Gastrocnemius medialis (tissue), 4 donors: ENCODE data around the gene SRRM2. TPM values are rescaled to one million over a fixed set of nuclear protein-coding genes. Genes with fewer than 3 reads are reported as not detected.

ENCODE experiments used
- ATAC-seq, 2 donors: fragments of 150-250 bp; one replicate each; pipeline ENCODE4 v1.9.1; 2016
- DNase-seq, 2 donors: peaks; one replicate each; pipeline ENCODE4 v3.0.0-alpha.2; 2019
- H3K27ac ChIP-seq, 4 donors: fragments of 200-600 bp; sonication (generic); 1 replicate in 1 of 4; 2 replicates in 3 of 4; pipeline ENCODE4 v1.5.1; 2016 to 2018; ENCODE audit warnings: mild to moderate bottlenecking in 2 of 4, moderate library complexity in 1 of 4
- H3K27me3 ChIP-seq, 3 donors: fragments of 200-600 bp; sonication (generic) in 2 of 3; 1 replicate in 1 of 3; 2 replicates in 2 of 3; pipeline versions ENCODE4 v1.5.1 to v1.6.0; 2016 to 2019; ENCODE audit warnings: mild to moderate bottlenecking in 1 of 3, moderate library complexity in 1 of 3
- H3K36me3 ChIP-seq, 2 donors: fragments of 200-600 bp; sonication (generic) in 1 of 2; one replicate each; pipeline ENCODE4 v1.5.1; 2017 to 2018
- H3K4me1 ChIP-seq, 2 donors: fragments of 200-600 bp; sonication (generic) in 1 of 2; one replicate each; pipeline ENCODE4 v1.5.1; 2016 to 2017; ENCODE audit warnings: mild to moderate bottlenecking in 2 of 2
- H3K4me3 ChIP-seq, 4 donors: fragments of 200-600 bp; sonication (generic) in 3 of 4; 1 replicate in 1 of 4; 2 replicates in 3 of 4; pipeline ENCODE4 v1.5.1; 2016 to 2019; ENCODE audit warnings: mild to moderate bottlenecking in 2 of 4
- H3K9me3 ChIP-seq, 3 donors: fragments of 200-600 bp; sonication (generic) in 2 of 3; 1 replicate in 1 of 3; 2 replicates in 2 of 3; pipeline ENCODE4 v1.5.1; 2016 to 2019
- CTCF ChIP-seq, 5 experiments: fragments of 450-650 bp in 3 of 5; fragments of 200-600 bp in 2 of 5; sonication (generic) in 2 of 5; IDR thresholded peaks in 4 of 5; conservative IDR thresholded peaks in 1 of 5; 1 replicate in 4 of 5; 2 replicates in 1 of 5; pipeline ENCODE4 v1.5.1; 2016 to 2019; ENCODE audit warnings: antibody characterized with exemption in 5 of 5, mild to moderate bottlenecking in 3 of 5, moderate library complexity in 3 of 5
- POLR2A ChIP-seq, 2 donors: fragments of 450-650 bp; IDR thresholded peaks; one replicate each; pipeline ENCODE4 v1.6.1; 2017; ENCODE audit warnings: antibody characterized with exemption in 2 of 2, mild to moderate bottlenecking in 2 of 2, moderate library complexity in 2 of 2
- in situ Hi-C, 4 donors: fragments of 200-750 bp; cut with MboI; loops; one replicate each; pipeline versions ENCODE4 v1.15.0 to v1.8.0; 2017; ENCODE audit warnings: low sequenced_read_pairs in 4 of 4
- intact Hi-C: fragments of 100-400 bp; cut with DNase I; formaldehyde crosslinking; loops from one replicate; pipeline ENCODE4 v1.15.1; 2023; ENCODE audit warnings: low total_unique reads
- total RNA-seq, 4 donors: library from RNA; depleted of rRNA; stranded (reverse); fragments of >200 nt; gene quantifications; one replicate each; pipeline versions ENCODE4 v1.1.0 to v1.2.3, GENCODE V29; 2016

SRRM2 gene
- total RNA-seq, 4 donors from 2014 or later = 151 to 205 (median 164) TPM

GRCh38 chr16:2752850-2753732 is 653 bp downstream of the SRRM2 start:
- peak overlapping the region; percentile 90 to 100 (median 97) for H3K27ac ChIP-seq
- peak overlapping the region; percentile 83 to 96 (median 88) for H3K4me3 ChIP-seq
- no peaks in the 10 kb centered on the region for H3K27me3 ChIP-seq
- in situ Hi-C loops (no loop called here), intact Hi-C loops (loop anchor here (1.0 to 10.0 kb wide), 8 partner anchors 24 to 479 kb away; partner anchors contain the start of genes CEMP1, ELOB, FLYWCH1 and PKMYT1)
- DNase-seq (peak; percentile 81 to 89), ATAC-seq (peak; percentile 76 to 79)
- H3K36me3 ChIP-seq = peaks cover 0 to 12% of the 10 kb centered on the region in 2 donors
- TF ChIP-seq CTCF (IDR thresholded peaks at IDR 0.05 in 4 of 5, conservative IDR thresholded peaks at IDR 0.05 in 1 of 5) = no peak
- no peak for TF ChIP-seq POLR2A (IDR thresholded peaks at IDR 0.05)
- H3K4me1 ChIP-seq = peaks cover 40 to 47% of the 10 kb centered on the region in 2 donors
- H3K9me3 ChIP-seq = no peaks in the 10 kb centered on the region

- peak overlapping the region; percentile 83 to 96 (median 88) for H3K4me3 ChIP-seq
- intact Hi-C loops (loop anchor here (5.0 to 10.0 kb wide), 4 partner anchors 59 to 479 kb away; partner anchors contain the start of genes CEMP1 and FLYWCH1), in situ Hi-C loops (no loop called here)
- peak overlapping the region; percentile 90 to 100 (median 97) for H3K27ac ChIP-seq
- no peak for TF ChIP-seq POLR2A (IDR thresholded peaks at IDR 0.05)
- H3K9me3 ChIP-seq = no peaks in the 10 kb centered on the region
- peaks cover 40 to 47% of the 10 kb centered on the region in 2 donors for H3K4me1 ChIP-seq
- ATAC-seq (no peak), DNase-seq (no peak)
- no peaks in the 10 kb centered on the region for H3K27me3 ChIP-seq
- peaks cover 3 to 18% of the 10 kb centered on the region in 2 donors for H3K36me3 ChIP-seq
These were observed 1.2 kb downstream of the SRRM2 start for GRCh38 chr16:2753733-2754020.

- H3K9me3 ChIP-seq = no peaks in the 10 kb centered on the region
- peak overlapping the region; percentile 83 to 96 (median 88) for H3K4me3 ChIP-seq
- DNase-seq (no peak), ATAC-seq (no peak)
- peaks cover 10 to 33% of the 10 kb centered on the region in 2 donors for H3K36me3 ChIP-seq
- in situ Hi-C loops (no loop called here), intact Hi-C loops (loop anchor here (10.0 kb wide), 1 partner anchor 60 kb away; no protein-coding TSS in a partner anchor)
- H3K27ac ChIP-seq = peak overlapping the region; percentile 90 to 100 (median 97)
- H3K27me3 ChIP-seq = no peaks in the 10 kb centered on the region
- H3K4me1 ChIP-seq = peaks cover 40 to 47% of the 10 kb centered on the region in 2 donors
- TF ChIP-seq POLR2A (IDR thresholded peaks at IDR 0.05) (no peak), CTCF (IDR thresholded peaks at IDR 0.05 in 4 of 5, conservative IDR thresholded peaks at IDR 0.05 in 1 of 5) (no peak)
These were observed 2.7 kb downstream of the SRRM2 start for GRCh38 chr16:2755158-2755557.

GRCh38 chr16:2756288-2757015 is 4.0 kb downstream of the SRRM2 start:
- in situ Hi-C loops = no loop called here
- Histone ChIP-seq H3K4me1 (peaks cover 37 to 40% of the 10 kb centered on the region in 2 donors), H3K36me3 (peaks cover 10 to 41% of the 10 kb centered on the region in 2 donors), H3K9me3 (no peaks in the 10 kb centered on the region), H3K27ac (peak overlapping the region; percentile 90 to 100 (median 97)), H3K27me3 (no peaks in the 10 kb centered on the region), H3K4me3 (peak overlapping the region; percentile 83 to 96 (median 88))
- ATAC-seq (no peak), DNase-seq (no peak)
- intact Hi-C loops = loop anchor here (10.0 kb wide), 1 partner anchor 62 kb away; no protein-coding TSS in a partner anchor
- TF ChIP-seq POLR2A (IDR thresholded peaks at IDR 0.05) = no peak
- TF ChIP-seq CTCF (IDR thresholded peaks at IDR 0.05 in 4 of 5, conservative IDR thresholded peaks at IDR 0.05 in 1 of 5) = no peak
